HG03457 (cell line): ENCODE results near the gene SH2B2.

Source experiments
- ATAC-seq: cut with Tn5 transposase; IDR thresholded peaks from one replicate; pipeline ENCODE4 v1.9.1; 2021; ENCODE audit warnings: moderate number of reproducible peaks; ENCODE audit not compliant: unreplicated experiment

The SH2B2 gene

GRCh38 chr7:102264367-102264891 is 22.2 kb upstream of the SH2B2 start:
- ATAC-seq, result no peak

- no peak for ATAC-seq
These were observed 20.1 kb upstream of the SH2B2 start for GRCh38 chr7:102266541-102266940.

- no peak for ATAC-seq
These were observed 18.0 kb upstream of the SH2B2 start for GRCh38 chr7:102268635-102269034.

- no peak for ATAC-seq
These were observed 16.3 kb upstream of the SH2B2 start for GRCh38 chr7:102270178-102270887.

- no peak for ATAC-seq
These were observed 15.4 kb upstream of the SH2B2 start for GRCh38 chr7:102271158-102271798.

GRCh38 chr7:102272075-102272916 is 14.4 kb upstream of the SH2B2 start:
- ATAC-seq, result no peak

GRCh38 chr7:102272917-102273748 is 13.5 kb upstream of the SH2B2 start:
- no peak for ATAC-seq

- ATAC-seq, result no peak
These were observed 12.6 kb upstream of the SH2B2 start for GRCh38 chr7:102273749-102274712.

- no peak for ATAC-seq
These were observed 11.5 kb upstream of the SH2B2 start for GRCh38 chr7:102275123-102275703.

- ATAC-seq, result no peak
These were observed 8.8 kb upstream of the SH2B2 start for GRCh38 chr7:102277901-102278300.

- ATAC-seq, result no peak
These were observed 6.9 kb upstream of the SH2B2 start for GRCh38 chr7:102279537-102280400.

- ATAC-seq, result no peak
These were observed 6.1 kb upstream of the SH2B2 start for GRCh38 chr7:102280521-102280920.

GRCh38 chr7:102281785-102282184 is 4.9 kb upstream of the SH2B2 start:
- no peak for ATAC-seq

- ATAC-seq, result no peak
These were observed 4.0 kb upstream of the SH2B2 start for GRCh38 chr7:102282465-102283362.

- no peak for ATAC-seq
These were observed 3.0 kb upstream of the SH2B2 start for GRCh38 chr7:102283477-102284189.

GRCh38 chr7:102284399-102284798 is 2.3 kb upstream of the SH2B2 start:
- ATAC-seq, result no peak
